Thyroid gland (tissue), 4 donors: ENCODE measurements around the gene SPINT2.

Experiments used
- CTCF ChIP-seq, 6 experiments: fragments of 200-600 bp in 3 of 6; fragments of 450-650 bp in 3 of 6; sonication (generic) in 3 of 6; IDR thresholded peaks; one replicate each; pipeline ENCODE4 v1.5.1; 2016 to 2019; ENCODE audit warnings: antibody characterized with exemption in 6 of 6, mild to moderate bottlenecking in 2 of 6, inconsistent platforms in 1 of 6, moderate library complexity in 1 of 6
- POLR2A ChIP-seq, 2 donors: fragments of 450-650 bp; IDR thresholded peaks; one replicate each; pipeline ENCODE4 v1.6.1; 2017; ENCODE audit warnings: antibody characterized with exemption in 2 of 2, mild to moderate bottlenecking in 2 of 2, moderate library complexity in 1 of 2

- TF ChIP-seq POLR2A (IDR thresholded peaks at IDR 0.05) (no peak), CTCF (IDR thresholded peaks at IDR 0.05) (no peak)
Measured at GRCh38 chr19:38228491-38229439, 35.6 kb upstream of the SPINT2 start.
